HL-60 (cell line): ENCODE measurements around the gene TRAF3IP1.

ENCODE experiments used
- DNase-seq, 2 experiments: peaks; one replicate each; pipeline ENCODE4 v3.0.0-alpha.2; 2010 to 2020; ENCODE audit warnings: low read depth in 1 of 2, low spot score in 1 of 2
- H3K27ac ChIP-seq: fragments of 250-450 bp; sonication (Bioruptor Pico); replicated peaks from 2 replicates; pipeline ENCODE4 v1.5.1; 2020; ENCODE audit warnings: mild to moderate bottlenecking, moderate library complexity
- H3K27me3 ChIP-seq: fragments of 250-450 bp; sonication (Bioruptor Pico); 2 replicates; pipeline ENCODE4 v1.5.1; 2021; ENCODE audit warnings: mild to moderate bottlenecking, moderate library complexity; ENCODE audit not compliant: insufficient read depth, poor library complexity, severe bottlenecking
- H3K4me3 ChIP-seq: replicated peaks from 2 replicates; pipeline ENCODE4 v1.5.1; 2011; ENCODE audit warnings: mild to moderate bottlenecking, control low read depth, low read length; ENCODE audit not compliant: insufficient read depth
- CTCF ChIP-seq: IDR thresholded peaks from one replicate; pipeline ENCODE4 v1.5.1; 2011; ENCODE audit warnings: low read length, control low read depth, inconsistent platforms; ENCODE audit not compliant: insufficient read depth
- GABPA ChIP-seq: IDR thresholded peaks from 2 replicates; pipeline ENCODE4 v1.6.1; 2012; ENCODE audit warnings: low read depth
- POLR2AphosphoS5 ChIP-seq: IDR thresholded peaks from 2 replicates; pipeline ENCODE4 v1.6.1; 2012; ENCODE audit warnings: low read depth
- REST ChIP-seq: IDR thresholded peaks from 2 replicates; pipeline ENCODE4 v1.6.1; 2012; ENCODE audit warnings: low read depth; ENCODE audit not compliant: insufficient replicate concordance
- SPI1 ChIP-seq: IDR thresholded peaks from 2 replicates; pipeline ENCODE4 v1.6.1; 2012; ENCODE audit warnings: low read depth, mild to moderate bottlenecking, borderline replicate concordance

Gene TRAF3IP1

GRCh38 chr2:238299803-238300202 lies 20.5 kb upstream of the TRAF3IP1 start:
- no peak for DNase-seq
- H3K27ac ChIP-seq, result no peak overlapping the region
- H3K27me3 ChIP-seq, result no peaks in the 10 kb centered on the region
- H3K4me3 ChIP-seq, result no peak overlapping the region
- TF ChIP-seq POLR2AphosphoS5, result no peak
- no peak for TF ChIP-seq GABPA
- no peak for TF ChIP-seq REST
- TF ChIP-seq CTCF, result no peak
- TF ChIP-seq SPI1, result no peak

GRCh38 chr2:238302087-238302486 lies 18.2 kb upstream of the TRAF3IP1 start:
- TF ChIP-seq POLR2AphosphoS5 (no peak), REST (no peak), SPI1 (no peak)
- Histone ChIP-seq H3K27ac (no peak overlapping the region), H3K4me3 (no peak overlapping the region), H3K27me3 (no peaks in the 10 kb centered on the region)
- no peak for DNase-seq

GRCh38 chr2:238302751-238303150 lies 17.6 kb upstream of the TRAF3IP1 start:
- DNase-seq, result no peak
- no peaks in the 10 kb centered on the region for H3K27me3 ChIP-seq
- TF ChIP-seq REST (no peak), POLR2AphosphoS5 (no peak), CTCF (no peak), SPI1 (no peak), GABPA (no peak)
- no peak overlapping the region for H3K27ac ChIP-seq
- H3K4me3 ChIP-seq, result no peak overlapping the region

- TF ChIP-seq REST (no peak), POLR2AphosphoS5 (no peak), SPI1 (no peak), GABPA (no peak), CTCF (no peak)
- no peak for DNase-seq
- H3K27ac ChIP-seq, result no peak overlapping the region
- H3K27me3 ChIP-seq, result no peaks in the 10 kb centered on the region
- no peak overlapping the region for H3K4me3 ChIP-seq
Measured at GRCh38 chr2:238304116-238304515, 16.2 kb upstream of the TRAF3IP1 start.
